Stimulated activated effector memory CD8-positive, alpha-beta T cell treated with anti-CD3 and anti-CD28 coated beads, Interleukin-12 subunit alpha, Interleukin-12 subunit beta, amount 100 ng/mL, for 72 hours (primary cell): ENCODE data around the gene ARHGAP6.

ENCODE experiments used
- ATAC-seq: fragments of 150-1000 bp; cut with Tn5 transposase; 2 replicates; pipeline ENCODE4 v1.10.0; 2021
- DNase-seq, 2 donors: peaks; one replicate each; pipeline ENCODE4 v3.0.0; 2021 to 2022; ENCODE audit warnings: low spot score in 2 of 2
- H3K27ac Mint-ChIP-seq: one replicate; pipeline ENCODE4 v1.8.0; 2022; ENCODE audit warnings: mild to moderate bottlenecking, mixed read lengths
- H3K36me3 Mint-ChIP-seq: one replicate; pipeline ENCODE4 v1.8.0; 2022; ENCODE audit warnings: mild to moderate bottlenecking, mixed read lengths
- H3K4me1 Mint-ChIP-seq: one replicate; pipeline ENCODE4 v1.8.0; 2022; ENCODE audit warnings: mixed read lengths
- H3K4me3 Mint-ChIP-seq: one replicate; pipeline ENCODE4 v1.8.0; 2022; ENCODE audit warnings: mild to moderate bottlenecking, mixed read lengths
- H3K9me3 Mint-ChIP-seq: one replicate; pipeline ENCODE4 v1.8.0; 2022; ENCODE audit warnings: mixed read lengths

The ARHGAP6 gene

GRCh38 chrX:11665168-11666111, at the start of gene ARHGAP6:
ARHGAP6 (minus strand) TSS chrX:11665920; CDS start chrX:11664828, 1,092 bp downstream.
- Mint-ChIP-seq H3K4me3 (peak within 1 kb of the TSS; percentile 20), H3K9me3 (no peaks in the 10 kb centered on the region), H3K27ac (no peak within 1 kb of the TSS), H3K36me3 (no peaks in the 10 kb centered on the region), H3K4me1 (no peaks in the 10 kb centered on the region)
- DNase-seq = no peak
- no peak for ATAC-seq

- DNase-seq (no peak), ATAC-seq (no peak)
- Mint-ChIP-seq H3K9me3 (no peaks in the 10 kb centered on the region), H3K27ac (no peak overlapping the region), H3K4me1 (no peaks in the 10 kb centered on the region), H3K36me3 (no peaks in the 10 kb centered on the region), H3K4me3 (no peak overlapping the region)
Observed at GRCh38 chrX:11704725-11705495, 39.2 kb upstream of the ARHGAP6 start.

GRCh38 chrX:11703855-11704254, 38.1 kb upstream of the ARHGAP6 start:
- Mint-ChIP-seq H3K36me3 (no peaks in the 10 kb centered on the region), H3K4me3 (no peak overlapping the region), H3K4me1 (no peaks in the 10 kb centered on the region), H3K27ac (no peak overlapping the region), H3K9me3 (no peaks in the 10 kb centered on the region)
- DNase-seq = no peak
- no peak for ATAC-seq

GRCh38 chrX:11702965-11703631, 37.4 kb upstream of the ARHGAP6 start:
- H3K27ac Mint-ChIP-seq = no peak overlapping the region
- no peak for DNase-seq
- H3K4me3 Mint-ChIP-seq = no peak overlapping the region
- no peak for ATAC-seq
- H3K4me1 Mint-ChIP-seq = no peaks in the 10 kb centered on the region
- H3K9me3 Mint-ChIP-seq = no peaks in the 10 kb centered on the region
- no peaks in the 10 kb centered on the region for H3K36me3 Mint-ChIP-seq

GRCh38 chrX:11702420-11702819, 36.7 kb upstream of the ARHGAP6 start:
- no peak for ATAC-seq

GRCh38 chrX:11698702-11699101, 33.0 kb upstream of the ARHGAP6 start:
- no peak for DNase-seq
- no peaks in the 10 kb centered on the region for H3K4me1 Mint-ChIP-seq
- ATAC-seq = no peak
- H3K9me3 Mint-ChIP-seq = no peaks in the 10 kb centered on the region
- no peaks in the 10 kb centered on the region for H3K36me3 Mint-ChIP-seq
- H3K27ac Mint-ChIP-seq = no peak overlapping the region
- H3K4me3 Mint-ChIP-seq = no peak overlapping the region

More at GRCh38 chrX:11702420-11702819, 36.7 kb upstream of the ARHGAP6 start:
- no peaks in the 10 kb centered on the region for H3K4me1 Mint-ChIP-seq
- H3K36me3 Mint-ChIP-seq = no peaks in the 10 kb centered on the region
- no peaks in the 10 kb centered on the region for H3K9me3 Mint-ChIP-seq
- DNase-seq = no peak
- no peak overlapping the region for H3K4me3 Mint-ChIP-seq
- H3K27ac Mint-ChIP-seq = no peak overlapping the region

- H3K36me3 Mint-ChIP-seq = no peaks in the 10 kb centered on the region
- DNase-seq = no peak
- ATAC-seq = no peak
- no peaks in the 10 kb centered on the region for H3K4me1 Mint-ChIP-seq
- no peak overlapping the region for H3K27ac Mint-ChIP-seq
- no peaks in the 10 kb centered on the region for H3K9me3 Mint-ChIP-seq
- H3K4me3 Mint-ChIP-seq = no peak overlapping the region
Observed at GRCh38 chrX:11688201-11688600, 22.5 kb upstream of the ARHGAP6 start.

- no peak for DNase-seq
Observed at GRCh38 chrX:11687157-11687556, 21.4 kb upstream of the ARHGAP6 start.

GRCh38 chrX:11683057-11683456, 17.3 kb upstream of the ARHGAP6 start:
- H3K36me3 Mint-ChIP-seq = no peaks in the 10 kb centered on the region
- ATAC-seq = no peak
- no peaks in the 10 kb centered on the region for H3K4me1 Mint-ChIP-seq
- no peaks in the 10 kb centered on the region for H3K9me3 Mint-ChIP-seq
- H3K4me3 Mint-ChIP-seq = no peak overlapping the region
- no peak overlapping the region for H3K27ac Mint-ChIP-seq
- DNase-seq = no peak

More at GRCh38 chrX:11687157-11687556, 21.4 kb upstream of the ARHGAP6 start:
- no peak for ATAC-seq
- H3K4me1 Mint-ChIP-seq = no peaks in the 10 kb centered on the region
- H3K4me3 Mint-ChIP-seq = no peak overlapping the region
- H3K9me3 Mint-ChIP-seq = no peaks in the 10 kb centered on the region
- no peaks in the 10 kb centered on the region for H3K36me3 Mint-ChIP-seq
- no peak overlapping the region for H3K27ac Mint-ChIP-seq

- ATAC-seq = no peak
- Mint-ChIP-seq H3K27ac (no peak overlapping the region), H3K4me3 (no peak overlapping the region), H3K4me1 (no peaks in the 10 kb centered on the region), H3K9me3 (no peaks in the 10 kb centered on the region), H3K36me3 (no peaks in the 10 kb centered on the region)
- DNase-seq = no peak
Observed at GRCh38 chrX:11678158-11678557, 12.4 kb upstream of the ARHGAP6 start.

GRCh38 chrX:11672213-11672612, 6.5 kb upstream of the ARHGAP6 start:
- Mint-ChIP-seq H3K4me3 (no peak overlapping the region), H3K4me1 (no peaks in the 10 kb centered on the region)

GRCh38 chrX:11670316-11670715, 4.6 kb upstream of the ARHGAP6 start:
- H3K36me3 Mint-ChIP-seq = no peaks in the 10 kb centered on the region
- H3K4me3 Mint-ChIP-seq = no peak overlapping the region
- DNase-seq (no peak), ATAC-seq (no peak)
- H3K27ac Mint-ChIP-seq = no peak overlapping the region
- H3K4me1 Mint-ChIP-seq = no peaks in the 10 kb centered on the region
- no peaks in the 10 kb centered on the region for H3K9me3 Mint-ChIP-seq

More at GRCh38 chrX:11672213-11672612, 6.5 kb upstream of the ARHGAP6 start:
- H3K36me3 Mint-ChIP-seq = no peaks in the 10 kb centered on the region
- H3K9me3 Mint-ChIP-seq = no peaks in the 10 kb centered on the region
- DNase-seq (no peak), ATAC-seq (no peak)
- H3K27ac Mint-ChIP-seq = no peak overlapping the region

GRCh38 chrX:11666952-11667685, 1.4 kb upstream of the ARHGAP6 start:
- no peak for DNase-seq
- Mint-ChIP-seq H3K4me1 (no peaks in the 10 kb centered on the region), H3K36me3 (no peaks in the 10 kb centered on the region), H3K27ac (no peak overlapping the region), H3K4me3 (no peak overlapping the region), H3K9me3 (no peaks in the 10 kb centered on the region)
- no peak for ATAC-seq

GRCh38 chrX:11666164-11666563, 444 bp upstream of the ARHGAP6 start:
- H3K9me3 Mint-ChIP-seq = no peaks in the 10 kb centered on the region
- no peaks in the 10 kb centered on the region for H3K4me1 Mint-ChIP-seq
- no peak overlapping the region for H3K4me3 Mint-ChIP-seq
- ATAC-seq (no peak), DNase-seq (no peak)
- no peaks in the 10 kb centered on the region for H3K36me3 Mint-ChIP-seq
- no peak overlapping the region for H3K27ac Mint-ChIP-seq
